HepG2 (cell line): Measurements from ENCODE around the gene HPD.

Experiments
- CTCF ChIP-seq: sonication (generic); formaldehyde crosslinking; IDR thresholded peaks from 2 replicates; pipeline ENCODE4 v1.5.0; 2020; ENCODE audit warnings: mild to moderate bottlenecking, missing genetic modification reagents, moderate library complexity
- EP300 ChIP-seq, 3 experiments: sonication (generic) in 1 of 3; formaldehyde crosslinking in 1 of 3; IDR thresholded peaks; 2 replicates each; pipeline versions ENCODE4 v1.5.1 to v1.6.1; 2011 to 2020; ENCODE audit warnings: low read depth in 2 of 3, low read length in 2 of 3, borderline replicate concordance in 1 of 3, improper control_type of control experiment in 1 of 3, mild to moderate bottlenecking in 1 of 3, missing genetic modification reagents in 1 of 3, moderate library complexity in 1 of 3
- HNRNPL ChIP-seq: fragments of 200-400 bp; formaldehyde crosslinking; IDR thresholded peaks from 2 replicates; pipeline ENCODE4 v1.6.1; 2017; ENCODE audit warnings: mild to moderate bottlenecking, low read depth, low read length
- JUND ChIP-seq: sonication (generic); formaldehyde crosslinking; IDR thresholded peaks from 2 replicates; pipeline ENCODE4 v1.8.0; 2022; ENCODE audit warnings: mild to moderate bottlenecking, missing genetic modification reagents
- MED1 ChIP-seq: sonication (generic); formaldehyde crosslinking; IDR thresholded peaks from 2 replicates; pipeline ENCODE4 v1.4.0; 2020; ENCODE audit warnings: missing genetic modification reagents
- NFIC ChIP-seq: IDR thresholded peaks from 2 replicates; pipeline ENCODE4 v1.6.1; 2012; ENCODE audit warnings: mild to moderate bottlenecking, low read length, inconsistent platforms
- POLR2A ChIP-seq, 2 experiments: IDR thresholded peaks; 2 replicates each; pipeline ENCODE4 v1.6.1; 2011; ENCODE audit warnings: low read depth in 2 of 2, low read length in 2 of 2, mild to moderate bottlenecking in 1 of 2, moderate library complexity in 1 of 2; ENCODE audit not compliant: insufficient read depth in 1 of 2
- POLR2AphosphoS2 ChIP-seq: IDR thresholded peaks from 2 replicates; pipeline ENCODE4 v1.6.1; 2011; ENCODE audit warnings: low read depth, low read length, improper control_type of control experiment
- RELA ChIP-seq: sonication (generic); formaldehyde crosslinking; IDR thresholded peaks from 2 replicates; pipeline ENCODE4 v1.4.0; 2020; ENCODE audit warnings: missing genetic modification reagents
- ZNF44 ChIP-seq: sonication (generic); formaldehyde crosslinking; IDR thresholded peaks from 2 replicates; pipeline ENCODE4 v1.5.1; 2020; ENCODE audit warnings: mild to moderate bottlenecking, missing genetic modification reagents

- TF ChIP-seq EP300 (IDR thresholded peaks at IDR 0.05; ENCODE audit: low read depth in 2 of 2, low read length in 2 of 2) (no peak), EP300 (CRISPR knock-in tag; IDR thresholded peaks at IDR 0.05; ENCODE audit: borderline replicate concordance) (no peak), MED1 (CRISPR knock-in tag) (no peak), POLR2AphosphoS2 (no peak), HNRNPL (no peak), CTCF (CRISPR knock-in tag) (no peak), RELA (CRISPR knock-in tag) (no peak), JUND (CRISPR knock-in tag) (no peak), POLR2A (IDR thresholded peaks at IDR 0.05; ENCODE audit: insufficient read depth in 1 of 2, low read depth in 2 of 2, low read length in 2 of 2) (no peak), ZNF44 (CRISPR knock-in tag) (no peak), NFIC (no peak)
These were observed 39.6 kb upstream of the HPD start for GRCh38 chr12:121898287-121898686.
